Gastroesophageal sphincter (tissue), 3 donors: ENCODE measurements around the gene SNIP1.

Source experiments
- CTCF ChIP-seq, 4 experiments: fragments of 200-600 bp in 2 of 4; fragments of 450-650 bp in 2 of 4; sonication (generic) in 1 of 4; IDR thresholded peaks; one replicate each; pipeline ENCODE4 v1.5.1; 2017 to 2019; ENCODE audit warnings: antibody characterized with exemption in 4 of 4, mild to moderate bottlenecking in 2 of 4, moderate library complexity in 2 of 4
- EP300 ChIP-seq: sonication (generic); formaldehyde crosslinking; IDR thresholded peaks from one replicate; pipeline ENCODE4 v1.6.1; 2017; ENCODE audit warnings: antibody characterized with exemption, mild to moderate bottlenecking
- POLR2AphosphoS5 ChIP-seq: sonication (generic); formaldehyde crosslinking; IDR thresholded peaks from one replicate; pipeline ENCODE4 v1.6.1; 2017; ENCODE audit warnings: antibody characterized with exemption

GRCh38 chr1:37575692-37576091 is 21.6 kb upstream of the SNIP1 start:
- TF ChIP-seq POLR2AphosphoS5 = no peak
- no peak for TF ChIP-seq CTCF (IDR thresholded peaks at IDR 0.05)
- no peak for TF ChIP-seq EP300
